ENCODE data around the gene NFIA.

NFIA gene

GRCh38 chr1:61386323-61386722, 304.0 kb downstream of the NFIA start:
- DNase-seq, result no peak

DNA sequence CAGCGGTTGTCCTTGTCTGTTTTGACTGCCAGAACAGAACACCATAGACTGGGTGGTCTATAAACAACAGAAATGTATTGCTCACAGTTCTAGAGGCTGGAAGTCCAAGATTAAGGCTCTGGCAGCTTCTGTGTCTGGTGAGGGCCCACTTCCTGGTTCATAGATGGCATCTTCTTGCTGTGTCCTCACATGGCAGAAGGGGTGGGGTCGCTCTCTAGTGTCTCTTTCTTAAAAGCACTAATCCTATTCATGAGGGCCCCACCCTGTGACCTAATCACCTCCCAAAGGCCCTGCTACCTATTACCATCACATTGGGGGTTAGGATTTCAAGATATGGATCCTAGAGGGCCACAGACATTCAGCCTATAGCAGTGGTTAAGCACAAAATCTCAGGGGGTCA, 304.4 kb downstream of the NFIA start:
- no peak for DNase-seq

DNA sequence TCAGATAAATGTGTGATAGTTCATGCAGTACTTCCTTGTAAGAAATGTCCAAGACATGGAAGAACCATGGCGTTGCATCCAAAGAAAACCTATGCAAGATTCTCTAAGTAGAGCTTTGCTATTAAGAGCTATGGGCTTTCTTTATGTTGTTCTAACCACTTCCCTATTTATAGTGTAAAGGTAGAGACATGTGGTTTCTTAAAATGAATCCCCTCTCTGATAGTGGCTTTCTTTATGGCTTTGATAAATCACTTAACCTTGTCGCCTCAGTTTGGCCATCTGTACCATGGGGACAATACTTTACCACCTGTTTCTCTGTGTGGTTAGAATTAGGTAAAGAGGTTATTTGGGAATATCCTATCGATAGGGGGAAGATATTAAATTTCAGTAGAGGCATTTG, 305.5 kb downstream of the NFIA start:
- DNase-seq, result no peak

DNA sequence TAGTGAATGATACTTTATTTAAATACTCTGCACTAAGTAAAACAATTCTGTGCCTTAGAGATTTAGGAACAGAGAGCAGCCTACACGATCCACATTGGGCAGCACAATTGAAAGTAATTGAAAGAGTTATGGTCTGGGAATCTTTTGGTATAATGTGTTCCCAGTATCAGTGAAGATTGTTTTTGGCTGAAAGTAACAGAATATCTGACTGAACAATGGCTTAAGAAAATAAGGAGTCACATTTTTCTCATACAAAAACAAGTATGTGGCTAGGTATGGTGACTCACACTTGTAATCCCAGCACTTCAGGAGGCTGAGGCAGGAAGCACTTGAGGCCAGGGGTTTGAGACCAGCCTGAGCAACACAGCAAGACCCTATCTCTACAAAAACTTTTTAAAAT, 306.2 kb downstream of the NFIA start:
- no peak for DNase-seq

- no peak for DNase-seq
Measured at GRCh38 chr1:61389194-61389925, 307.0 kb downstream of the NFIA start.

DNA sequence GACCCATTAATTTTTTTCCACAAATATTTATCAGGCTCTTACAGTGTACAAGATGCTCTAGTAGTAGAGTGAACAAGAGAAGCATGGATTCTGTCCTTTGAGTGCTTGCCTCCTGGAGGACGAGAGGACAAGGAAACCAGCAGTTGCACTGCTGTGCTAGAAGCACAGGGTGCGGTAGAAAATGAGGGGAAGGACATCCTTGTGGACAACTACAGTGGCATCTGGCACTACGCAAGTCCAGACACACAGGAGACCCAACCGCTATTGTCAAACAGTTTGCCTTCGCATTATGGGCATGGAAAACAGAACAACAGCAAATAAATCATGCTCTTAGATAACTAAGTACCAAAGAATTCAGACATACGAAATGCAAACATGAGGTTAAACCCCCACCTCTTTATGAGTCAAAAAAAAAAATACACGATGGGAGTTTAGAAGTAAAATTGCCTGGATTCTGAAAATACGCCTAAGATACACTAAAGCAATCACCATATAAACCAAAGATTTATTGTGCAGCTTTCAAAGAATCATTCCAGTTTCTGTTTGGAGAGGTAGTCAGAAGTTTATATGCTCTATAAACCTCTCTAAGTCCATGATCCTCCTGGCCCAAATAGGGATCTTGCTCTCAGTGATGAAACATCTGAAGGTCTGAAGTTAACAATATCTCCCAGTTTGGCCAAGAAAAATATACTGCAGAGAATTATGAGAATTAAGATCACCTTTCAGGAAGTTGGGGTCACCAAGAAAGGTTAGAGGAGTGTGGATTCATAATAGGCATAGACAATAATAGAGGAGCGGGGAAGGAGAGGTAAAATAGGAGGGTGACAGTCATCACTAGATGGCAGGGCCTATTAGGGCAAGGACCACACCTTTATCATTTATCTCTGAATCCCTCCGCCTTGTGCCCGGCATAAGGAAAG, 307.8 kb downstream of the NFIA start:
- no peak for DNase-seq

DNA sequence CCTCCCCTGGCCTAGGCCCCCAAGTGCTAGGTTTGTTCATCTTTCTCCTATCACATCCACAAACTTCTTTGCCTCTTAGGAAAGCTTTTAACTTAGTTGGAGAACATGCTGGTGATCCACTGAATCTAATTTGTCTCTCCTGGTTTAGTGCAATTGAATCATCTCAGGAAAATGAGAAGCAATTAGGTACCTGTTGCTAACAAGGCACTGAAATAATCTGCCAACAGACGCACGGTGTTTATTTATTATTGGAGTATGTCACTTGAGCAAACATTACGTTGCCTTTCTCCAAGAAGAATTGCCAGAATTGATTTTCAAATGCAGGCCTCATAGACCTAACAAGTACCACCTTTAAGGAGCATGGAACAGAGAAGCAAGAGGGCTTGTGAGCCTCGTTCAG, 309.4 kb downstream of the NFIA start:
- no peak for DNase-seq

DNA sequence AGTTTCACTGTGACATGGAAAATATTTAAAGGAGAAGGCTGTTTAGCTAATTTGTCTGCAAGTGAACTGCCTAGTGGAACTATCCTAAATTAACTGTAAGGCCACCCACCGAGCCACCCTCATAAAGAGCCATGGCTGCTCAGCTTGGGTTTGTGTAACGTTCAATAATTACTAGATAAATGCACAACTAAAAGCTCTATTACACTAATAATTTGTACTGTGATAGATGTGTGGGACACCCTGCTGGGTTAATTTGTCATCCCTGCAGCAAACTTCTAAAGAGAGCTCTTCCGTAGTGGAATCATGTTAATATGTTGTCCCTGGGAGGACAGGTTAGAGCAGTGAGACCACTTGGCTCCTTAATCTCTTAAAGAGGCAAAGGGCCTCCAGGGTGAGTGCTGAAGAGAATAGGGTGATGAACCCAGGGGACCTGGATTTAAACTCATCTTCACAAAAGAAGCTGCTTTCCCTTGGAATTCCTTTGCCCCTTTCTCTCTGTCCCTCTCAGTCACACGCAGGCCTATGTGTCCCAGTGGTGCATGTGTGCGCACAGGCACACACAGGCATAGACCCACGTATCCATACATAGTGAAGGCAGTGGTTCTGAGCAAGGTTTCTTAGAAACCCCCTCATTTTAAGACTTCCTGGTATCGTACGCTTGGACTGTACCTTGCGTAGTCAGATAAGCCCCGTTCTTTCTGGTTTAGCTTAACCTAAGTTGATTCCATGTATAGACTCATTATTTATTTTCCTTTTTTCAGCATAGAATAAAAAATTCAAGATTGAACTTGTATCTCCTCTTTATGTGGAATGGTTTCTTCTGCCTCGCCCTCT, 310.3 kb downstream of the NFIA start:
- DNase-seq, result no peak

DNA sequence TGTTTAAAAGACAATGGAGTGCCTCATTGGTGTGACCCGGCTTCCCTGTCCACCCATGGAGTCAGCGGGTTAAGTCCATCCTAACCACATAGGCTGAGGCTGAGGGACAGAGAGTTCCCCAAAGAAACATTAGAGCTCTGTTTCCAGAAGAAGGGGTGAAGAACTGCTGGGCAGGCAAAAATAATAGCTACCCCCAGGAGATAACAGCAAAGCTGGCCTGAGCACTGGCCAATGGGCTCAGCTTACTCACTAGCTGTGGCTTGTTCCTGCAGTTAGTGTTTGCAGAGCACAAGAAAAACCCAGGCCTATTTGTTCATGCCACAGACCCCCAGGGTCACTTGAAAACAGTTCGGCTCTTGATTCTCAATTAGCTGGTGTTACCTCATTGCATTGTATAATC, 311.2 kb downstream of the NFIA start:
- DNase-seq, result no peak

- DNase-seq, result no peak
Measured at GRCh38 chr1:61395146-61395800, 312.9 kb downstream of the NFIA start.

DNA sequence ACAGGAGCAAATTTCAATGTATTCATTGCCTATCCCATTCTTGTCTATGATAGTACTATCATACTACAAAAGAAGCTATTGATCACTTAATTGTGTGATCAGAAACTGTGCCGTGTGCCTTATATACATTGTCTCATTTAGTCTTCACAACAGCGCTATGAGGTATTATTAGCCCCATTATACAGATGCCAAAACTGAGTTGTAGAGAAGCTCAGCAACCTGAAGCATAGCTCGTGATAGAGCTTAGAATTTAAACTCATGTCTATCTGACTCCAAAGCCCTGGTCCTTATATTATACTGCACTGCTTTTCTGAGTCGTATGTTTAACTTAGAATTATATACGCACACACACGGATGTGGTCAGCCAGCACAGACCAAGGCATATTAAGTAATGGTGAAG, 315.1 kb downstream of the NFIA start:
- no peak for DNase-seq

DNA sequence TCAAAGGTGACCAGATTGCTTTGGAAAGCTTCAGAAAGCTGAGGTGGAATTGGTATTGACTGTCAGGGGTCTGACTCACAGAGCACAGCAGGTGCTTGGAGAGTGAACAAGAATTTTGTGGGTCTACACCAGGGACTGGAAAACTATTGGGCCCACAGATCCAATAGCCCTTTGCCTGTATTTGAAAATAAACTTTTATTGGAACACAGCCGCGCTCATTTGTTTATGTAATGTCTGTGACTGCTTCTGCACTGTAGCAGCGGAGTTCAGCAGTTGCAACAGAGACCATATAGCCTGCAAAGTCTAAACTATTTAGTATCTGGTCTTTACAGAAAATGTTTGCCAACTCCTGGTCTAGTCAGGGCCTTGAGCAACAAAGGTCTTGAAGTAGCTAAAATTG, 315.6 kb downstream of the NFIA start:
- DNase-seq, result no peak

DNA sequence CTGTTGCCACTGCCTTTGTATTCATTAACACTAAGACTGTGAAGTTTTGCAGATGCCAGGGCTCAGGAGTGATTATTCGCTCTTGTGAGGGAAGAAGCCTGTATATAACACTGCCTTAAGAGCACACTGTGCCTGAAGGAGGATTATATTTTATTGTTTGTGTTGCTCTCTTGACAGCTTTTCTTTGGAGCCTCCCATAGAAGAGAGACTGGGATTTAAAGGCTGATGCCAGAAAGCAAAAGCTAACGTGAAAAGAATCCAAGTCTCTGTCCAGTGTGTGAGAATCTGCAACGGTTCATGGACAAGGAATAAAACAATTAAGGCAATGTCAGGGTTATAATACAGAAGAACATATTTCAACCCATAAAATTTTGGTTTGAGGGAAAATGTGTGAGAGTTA, 316.8 kb downstream of the NFIA start:
- no peak for DNase-seq

DNA sequence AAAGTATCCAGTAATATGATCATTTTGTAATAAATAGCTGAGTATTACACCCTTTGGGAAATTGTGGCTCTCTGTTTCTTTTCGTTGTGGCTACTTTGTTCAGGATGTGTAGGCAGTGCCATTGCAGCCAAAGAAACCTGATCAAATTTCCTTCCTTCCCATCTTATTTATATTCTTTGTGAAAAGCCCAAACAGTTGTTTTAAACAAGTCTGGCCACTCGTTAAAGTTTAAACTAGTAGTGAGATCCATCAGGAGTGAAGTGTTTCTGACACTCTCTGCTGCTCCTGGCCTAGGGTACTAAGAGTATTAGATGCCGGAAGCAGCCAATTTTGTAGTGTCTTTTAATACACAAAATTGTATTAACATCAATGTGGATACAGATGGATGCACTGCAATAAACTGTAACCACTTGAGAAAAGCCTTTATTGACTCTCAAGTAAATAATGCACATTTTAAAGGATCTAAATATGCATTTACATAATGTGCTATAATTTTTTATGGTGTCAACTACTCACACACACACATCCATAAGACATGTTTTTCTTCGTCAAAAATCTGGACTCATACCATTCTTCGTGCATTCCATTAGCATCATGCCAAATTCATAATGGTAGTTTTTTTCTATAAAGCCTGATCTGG, 317.9 kb downstream of the NFIA start:
- no peak for DNase-seq

GRCh38 chr1:61400997-61401396, 318.6 kb downstream of the NFIA start:
- DNase-seq, result no peak

- no peak for DNase-seq
Measured at GRCh38 chr1:61403679-61404596, 321.6 kb downstream of the NFIA start.

- no peak for DNase-seq
Measured at GRCh38 chr1:61404597-61405376, 322.4 kb downstream of the NFIA start.

GRCh38 chr1:61406467-61406866, 324.1 kb downstream of the NFIA start:
- DNase-seq, result no peak

DNA sequence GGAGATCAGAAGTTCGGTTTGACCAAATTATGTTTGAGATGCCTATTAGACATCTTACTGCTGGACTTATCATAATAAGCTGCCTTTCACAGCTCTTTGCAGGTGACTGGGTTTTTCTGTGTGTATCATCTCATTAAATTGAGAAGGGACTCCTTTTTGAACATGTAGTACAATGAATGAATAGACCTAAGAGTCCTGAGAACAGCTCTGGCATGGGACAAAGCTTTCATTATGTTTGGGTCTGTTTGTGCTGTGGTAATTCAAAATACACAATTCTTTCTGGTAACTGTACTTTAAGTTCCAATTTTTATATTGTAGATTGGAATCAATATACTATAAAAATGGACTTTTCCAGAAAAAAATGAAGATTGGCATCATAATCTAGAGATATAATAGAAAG, 330.2 kb downstream of the NFIA start:
- no peak for DNase-seq

GRCh38 chr1:61419196-61419595, 336.8 kb downstream of the NFIA start:
- DNase-seq, result no peak
